CD4-positive, alpha-beta T cell treated with Interleukin-6 for 4 hours (primary cell): ENCODE results near the gene AUTS2.

Experiments
- DNase-seq: peaks from one replicate; pipeline ENCODE4 v3.0.0-alpha.2; 2020; ENCODE audit warnings: mixed read lengths

AUTS2 gene

GRCh38 chr7:70544016-70544415, 945.7 kb downstream of the AUTS2 start:
- no peak for DNase-seq

GRCh38 chr7:70545214-70545613, 946.9 kb downstream of the AUTS2 start:
- no peak for DNase-seq

DNA sequence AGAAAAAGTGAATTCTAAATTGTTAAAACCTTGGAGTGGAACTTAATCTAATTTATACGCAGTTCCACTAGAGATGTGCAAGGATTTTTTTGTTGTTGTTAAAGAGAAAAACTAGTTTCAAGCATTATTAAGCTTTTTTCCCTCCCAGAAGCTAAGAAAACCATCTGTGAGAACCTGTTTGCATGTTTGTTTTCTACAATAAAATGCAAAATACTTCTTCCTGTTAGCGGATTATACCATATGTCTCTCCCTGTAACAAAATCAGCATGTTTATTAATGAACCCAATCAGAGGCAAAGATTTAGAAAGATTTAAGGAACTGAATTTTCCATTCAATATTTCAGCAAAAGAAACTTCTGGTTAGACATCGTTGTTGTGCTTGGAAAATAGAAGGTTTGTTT, 953.9 kb downstream of the AUTS2 start:
- no peak for DNase-seq

GRCh38 chr7:70553364-70553763, 955.1 kb downstream of the AUTS2 start:
- DNase-seq = no peak

- DNase-seq = no peak
Measured at GRCh38 chr7:70554646-70555045, 956.4 kb downstream of the AUTS2 start.

- DNase-seq = no peak
Measured at GRCh38 chr7:70556761-70557160, 958.5 kb downstream of the AUTS2 start.

GRCh38 chr7:70557338-70557737, 959.1 kb downstream of the AUTS2 start:
- no peak for DNase-seq

DNA sequence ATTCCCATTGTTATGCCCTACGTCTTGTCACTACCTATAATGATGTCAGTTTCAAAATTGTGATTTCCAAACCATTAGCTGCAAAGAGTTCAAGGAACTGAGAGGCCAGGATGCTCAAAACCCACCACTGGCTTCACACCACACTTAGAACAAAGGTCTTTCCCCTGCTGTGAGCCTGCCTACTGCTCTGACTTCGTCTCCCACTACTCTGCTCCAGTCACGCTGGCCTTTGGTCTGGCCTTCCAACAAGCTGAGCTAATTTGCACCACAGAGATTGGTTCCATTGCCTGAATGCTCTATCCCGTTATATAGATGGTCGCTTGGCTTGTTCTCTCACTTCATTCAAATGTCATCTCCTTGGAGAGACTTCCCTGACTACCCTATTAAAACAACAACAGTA, 961.5 kb downstream of the AUTS2 start:
- no peak for DNase-seq

GRCh38 chr7:70563960-70564359, 965.7 kb downstream of the AUTS2 start:
- DNase-seq = no peak

- no peak for DNase-seq
Measured at GRCh38 chr7:70565721-70566370, 967.6 kb downstream of the AUTS2 start.

DNA sequence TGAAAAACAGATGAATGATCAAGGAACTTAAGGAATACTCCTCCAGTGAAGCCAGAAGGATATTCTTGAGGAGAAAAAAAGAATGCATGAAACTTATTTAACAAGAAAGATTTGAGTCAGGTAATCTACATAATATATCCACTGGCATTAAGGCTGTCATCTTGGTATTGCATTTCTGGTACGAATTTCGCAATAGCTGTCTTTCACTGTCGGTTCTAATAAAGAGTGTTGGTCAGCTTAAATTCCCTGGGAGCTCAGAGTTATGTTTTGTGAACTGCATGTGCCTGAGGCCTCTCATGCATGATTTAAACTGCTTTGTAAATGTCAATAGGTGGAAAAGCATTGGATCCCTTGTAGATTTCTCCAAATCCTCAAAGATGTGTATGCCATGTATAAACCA, 968.4 kb downstream of the AUTS2 start:
- no peak for DNase-seq

- DNase-seq = no peak
Measured at GRCh38 chr7:70568674-70569334, 970.5 kb downstream of the AUTS2 start.

DNA sequence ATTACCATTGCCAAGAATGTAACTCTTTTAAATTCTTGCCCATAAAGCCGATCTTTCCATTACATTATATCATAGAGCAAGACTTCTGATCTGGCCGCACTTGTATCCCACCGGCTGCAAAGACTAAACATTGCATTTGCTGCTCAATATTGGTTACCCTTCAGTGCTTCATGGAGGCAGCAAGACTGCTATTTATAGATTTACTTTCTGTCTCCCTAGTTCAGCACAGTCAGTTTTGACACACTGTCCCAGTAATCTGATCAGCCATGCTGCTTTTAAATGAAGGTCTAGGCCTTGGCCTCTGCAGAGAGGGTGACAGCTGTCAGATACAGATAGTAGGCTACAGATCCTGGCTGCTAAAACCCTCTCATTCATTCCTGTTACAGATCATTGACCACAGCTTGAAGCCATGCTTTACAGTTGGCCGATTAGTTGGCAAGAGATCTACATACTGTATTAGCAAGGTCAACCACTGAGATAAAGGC, 971.1 kb downstream of the AUTS2 start:
- DNase-seq = no peak

DNA sequence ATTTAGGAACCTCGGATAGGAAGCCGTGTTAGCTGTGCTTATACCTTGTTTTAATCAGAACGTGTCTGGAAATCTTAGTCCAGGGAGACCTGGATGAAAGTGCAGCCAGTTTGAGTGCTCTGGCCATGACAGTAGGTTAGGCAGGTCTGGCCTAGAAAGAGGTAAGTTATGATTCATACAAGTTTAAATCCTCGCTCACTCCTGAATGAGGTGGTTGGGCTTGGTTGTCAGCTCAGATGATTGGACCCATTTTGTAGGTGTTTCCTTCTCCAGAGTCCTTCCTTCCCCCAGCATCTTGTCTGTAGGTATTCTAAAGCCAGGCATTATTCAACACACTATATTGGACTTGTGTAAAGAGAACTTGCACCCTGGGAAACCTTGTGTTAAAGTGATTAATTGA, 971.8 kb downstream of the AUTS2 start:
- no peak for DNase-seq

- no peak for DNase-seq
Measured at GRCh38 chr7:70570961-70571360, 972.7 kb downstream of the AUTS2 start.

- DNase-seq = no peak
Measured at GRCh38 chr7:70571403-70571934, 973.2 kb downstream of the AUTS2 start.

DNA sequence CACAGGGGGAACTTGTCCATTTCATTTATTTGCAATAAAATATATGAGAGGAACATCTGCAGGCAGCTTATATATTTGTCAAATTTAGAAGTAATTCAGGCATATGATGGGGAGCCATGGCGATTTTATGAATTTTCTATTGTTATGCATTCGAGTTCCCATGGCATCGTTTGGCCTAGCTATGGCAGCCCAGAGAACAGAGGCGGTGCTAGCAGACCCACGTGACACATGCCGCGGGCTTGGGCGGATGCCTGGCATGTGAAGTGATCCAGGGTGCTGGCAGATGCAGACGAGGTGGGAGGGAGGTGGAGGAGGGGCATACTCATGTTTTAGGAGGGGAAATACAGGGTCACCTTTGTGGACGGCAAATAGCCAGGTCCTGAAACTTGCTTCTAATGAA, 973.7 kb downstream of the AUTS2 start:
- DNase-seq = no peak

- DNase-seq = no peak
Measured at GRCh38 chr7:70572571-70572970, 974.3 kb downstream of the AUTS2 start.

DNA sequence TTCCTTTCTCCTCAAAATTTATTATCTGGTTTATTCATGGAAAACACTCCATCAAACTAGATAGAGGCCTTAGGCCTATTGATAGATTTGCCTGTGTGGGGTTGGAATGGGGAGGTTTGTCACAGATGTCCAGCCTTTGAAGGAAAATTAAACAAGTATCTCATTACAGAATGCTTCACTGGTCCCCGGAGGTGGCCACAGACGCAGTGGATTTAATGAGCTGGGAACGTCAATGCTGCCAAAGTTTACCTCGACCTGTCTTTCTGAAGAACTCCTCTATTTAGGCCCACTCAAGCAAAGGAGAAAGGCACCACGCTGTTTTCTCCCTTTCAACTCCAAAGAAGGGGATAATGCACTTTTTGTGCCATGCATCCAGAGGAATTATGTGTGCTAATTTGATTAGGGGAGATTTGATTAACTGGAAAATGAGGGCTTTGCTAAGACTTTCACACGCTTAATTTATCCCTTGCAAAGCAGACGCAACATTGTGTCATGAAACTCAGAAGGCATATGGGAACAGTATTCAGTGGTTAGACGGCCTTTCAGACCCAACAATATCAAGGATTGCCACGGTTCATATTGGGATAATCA, 974.9 kb downstream of the AUTS2 start:
- no peak for DNase-seq

DNA sequence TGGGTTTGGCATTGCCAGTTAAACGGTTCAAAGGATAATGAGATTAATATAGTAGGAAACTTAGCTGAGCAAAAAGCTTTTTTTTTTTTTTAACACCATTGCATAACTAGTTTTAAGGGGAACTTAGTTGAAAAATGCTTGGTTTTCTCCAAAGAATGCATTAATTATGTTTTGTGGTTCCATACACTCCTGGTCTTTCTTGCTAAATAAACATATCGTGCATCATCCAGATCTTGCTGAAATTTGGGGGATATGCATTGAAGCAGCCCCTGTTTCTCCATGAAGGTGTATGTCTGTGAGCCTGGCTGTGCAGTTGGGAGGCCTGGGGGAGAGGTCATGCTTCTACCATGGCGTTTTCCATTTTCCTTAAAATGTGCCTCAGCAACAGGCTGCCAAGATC, 975.4 kb downstream of the AUTS2 start:
- DNase-seq = no peak

GRCh38 chr7:70574314-70574834, 976.1 kb downstream of the AUTS2 start:
- DNase-seq = no peak

- no peak for DNase-seq
Measured at GRCh38 chr7:70574970-70575799, 976.9 kb downstream of the AUTS2 start.

- DNase-seq = no peak
Measured at GRCh38 chr7:70577078-70577477, 978.8 kb downstream of the AUTS2 start.
